HCT116 (cell line): ENCODE results near the gene DYNC2I2.

ENCODE experiments used
- CEBPB ChIP-seq: IDR thresholded peaks from 2 replicates; pipeline ENCODE4 v1.6.1; 2012; ENCODE audit warnings: low read depth
- CTCF ChIP-seq, 3 experiments: fragments of 200-600 bp in 1 of 3; sonication (generic) in 1 of 3; IDR thresholded peaks in 2 of 3; conservative IDR thresholded peaks in 1 of 3; 2 replicates each; pipeline ENCODE4 v1.5.1; 2012 to 2017; ENCODE audit warnings: low read depth in 2 of 3, low read length in 2 of 3, antibody characterized with exemption in 1 of 3, borderline replicate concordance in 1 of 3, control low read depth in 1 of 3, mild to moderate bottlenecking in 1 of 3, mixed read lengths in 1 of 3, mixed run types in 1 of 3, moderate library complexity in 1 of 3; ENCODE audit not compliant: insufficient read depth in 1 of 3
- EZH2 ChIP-seq: fragments of 200-600 bp; sonication (generic); IDR thresholded peaks from 2 replicates; pipeline ENCODE4 v1.6.1; 2017; ENCODE audit warnings: antibody characterized with exemption, mixed run types
- EZH2phosphoT487 ChIP-seq: fragments of 200-600 bp; IDR thresholded peaks from 2 replicates; pipeline ENCODE4 v1.6.1; 2018; ENCODE audit warnings: antibody characterized with exemption, borderline replicate concordance
- JUND ChIP-seq: IDR thresholded peaks from 2 replicates; pipeline ENCODE4 v1.6.1; 2012
- MAX ChIP-seq: IDR thresholded peaks from 2 replicates; pipeline ENCODE4 v1.6.1; 2012
- POLR2A ChIP-seq: IDR thresholded peaks from 2 replicates; pipeline ENCODE4 v1.7.0; 2011; ENCODE audit warnings: borderline replicate concordance; ENCODE audit not compliant: insufficient read depth, insufficient read length; ENCODE audit errors: extremely low read depth
- POLR2AphosphoS5 ChIP-seq: IDR thresholded peaks from 2 replicates; pipeline ENCODE4 v1.6.1; 2011; ENCODE audit warnings: mild to moderate bottlenecking, low read depth, low read length, moderate library complexity
- SIN3A ChIP-seq: IDR thresholded peaks from 2 replicates; pipeline ENCODE4 v1.6.1; 2012; ENCODE audit warnings: low read depth
- YY1 ChIP-seq: IDR thresholded peaks from 2 replicates; pipeline ENCODE4 v1.6.1; 2011; ENCODE audit warnings: low read length, low read depth, moderate library complexity, mild to moderate bottlenecking; ENCODE audit not compliant: insufficient replicate concordance; ENCODE audit errors: extremely low read depth
- ZBTB33 ChIP-seq: IDR thresholded peaks from 2 replicates; pipeline ENCODE4 v1.6.1; 2011; ENCODE audit warnings: mild to moderate bottlenecking, low read length, moderate library complexity; ENCODE audit not compliant: insufficient replicate concordance; ENCODE audit errors: extremely low read depth

- TF ChIP-seq CEBPB, result no peak
- no peak for TF ChIP-seq CTCF (IDR thresholded peaks at IDR 0.05 in 2 of 3, conservative IDR thresholded peaks at IDR 0.05 in 1 of 3; ENCODE audit: borderline replicate concordance in 1 of 3, insufficient read depth in 1 of 3, low read depth in 2 of 3, low read length in 2 of 3)
- TF ChIP-seq EZH2phosphoT487, result no peak
- TF ChIP-seq EZH2, result no peak
- TF ChIP-seq POLR2AphosphoS5, result no peak
- TF ChIP-seq ZBTB33, result no peak
- no peak for TF ChIP-seq POLR2A
- TF ChIP-seq MAX, result no peak
- no peak for TF ChIP-seq SIN3A
- TF ChIP-seq YY1, result no peak
- no peak for TF ChIP-seq JUND
Measured at GRCh38 chr9:128684065-128684324, 27.3 kb upstream of the DYNC2I2 start.
